ENCODE data around the gene SUMO1. TPM values are rescaled to one million over a fixed set of nuclear protein-coding genes. Genes with fewer than 3 reads are reported as not detected.

The SUMO1 gene
- total RNA-seq, 2 experiments from 2014 or later: 114 to 115 TPM

DNA sequence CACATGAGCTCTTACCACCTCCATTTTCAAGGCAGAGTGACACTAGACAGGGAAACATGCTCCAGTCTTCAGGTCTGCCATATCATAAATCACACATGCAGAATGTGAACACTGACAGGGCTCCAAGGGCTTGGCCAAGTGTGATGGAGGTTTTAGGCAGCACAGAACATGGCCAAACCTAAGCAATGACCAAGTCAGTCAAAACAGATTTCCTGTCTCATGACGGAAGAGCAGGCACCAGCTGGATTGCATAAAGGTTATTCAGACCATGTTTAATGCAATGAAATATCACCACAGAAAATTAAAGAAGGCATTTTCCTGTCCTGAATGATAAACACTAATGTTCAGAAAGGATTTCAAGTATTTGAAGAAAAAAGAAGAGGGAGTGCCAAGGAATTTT lies 72.5 kb downstream of the SUMO1 start:
- Mint-ChIP-seq H3K36me3 (ENCODE audit: low read depth) (no peaks in the 10 kb centered on the region), H3K9me3 (no peaks in the 10 kb centered on the region), H3K27me3 (peaks cover 12% of the 10 kb centered on the region), H3K4me1 (ENCODE audit: low read depth) (peaks cover 15% of the 10 kb centered on the region), H3K27ac (no peak overlapping the region), H3K4me3 (no peak overlapping the region)
- POLR2A ChIA-PET: no interaction called here
- TF ChIP-seq, protein P1, sequence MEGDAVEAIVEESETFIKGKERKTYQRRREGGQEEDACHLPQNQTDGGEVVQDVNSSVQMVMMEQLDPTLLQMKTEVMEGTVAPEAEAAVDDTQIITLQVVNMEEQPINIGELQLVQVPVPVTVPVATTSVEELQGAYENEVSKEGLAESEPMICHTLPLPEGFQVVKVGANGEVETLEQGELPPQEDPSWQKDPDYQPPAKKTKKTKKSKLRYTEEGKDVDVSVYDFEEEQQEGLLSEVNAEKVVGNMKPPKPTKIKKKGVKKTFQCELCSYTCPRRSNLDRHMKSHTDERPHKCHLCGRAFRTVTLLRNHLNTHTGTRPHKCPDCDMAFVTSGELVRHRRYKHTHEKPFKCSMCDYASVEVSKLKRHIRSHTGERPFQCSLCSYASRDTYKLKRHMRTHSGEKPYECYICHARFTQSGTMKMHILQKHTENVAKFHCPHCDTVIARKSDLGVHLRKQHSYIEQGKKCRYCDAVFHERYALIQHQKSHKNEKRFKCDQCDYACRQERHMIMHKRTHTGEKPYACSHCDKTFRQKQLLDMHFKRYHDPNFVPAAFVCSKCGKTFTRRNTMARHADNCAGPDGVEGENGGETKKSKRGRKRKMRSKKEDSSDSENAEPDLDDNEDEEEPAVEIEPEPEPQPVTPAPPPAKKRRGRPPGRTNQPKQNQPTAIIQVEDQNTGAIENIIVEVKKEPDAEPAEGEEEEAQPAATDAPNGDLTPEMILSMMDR (IDR thresholded peaks at IDR 0.05): no peak
- CTCF ChIA-PET: interaction anchor here (1.0 to 3.3 kb wide), 3 partner anchors 10 to 305 kb away, joined by 3 to 11 read pairs (median 3); no protein-coding TSS in a partner anchor
- intact Hi-C loops (cut with micrococcal nuclease): no loop called here
- ATAC-seq: no peak
- no peak for DNase-seq

DNA sequence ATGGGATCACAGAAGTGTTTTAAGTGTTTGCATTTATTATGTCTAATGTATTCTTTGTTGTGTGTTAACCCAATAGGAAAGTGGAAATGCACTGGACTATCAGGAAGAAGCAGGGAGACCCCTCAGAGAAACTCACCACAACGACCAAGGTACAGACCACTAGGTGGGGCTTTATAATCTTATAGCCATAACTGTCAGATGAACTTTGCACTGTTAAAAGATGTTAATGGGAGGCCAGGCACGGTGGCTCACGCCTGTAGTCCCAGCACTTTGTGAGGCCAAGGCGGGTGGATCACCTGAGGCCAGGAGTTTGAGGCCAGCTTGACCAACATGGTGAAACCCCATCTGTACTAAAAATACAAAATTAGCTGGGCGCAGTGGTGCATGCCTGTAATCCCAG lies 73.2 kb downstream of the SUMO1 start:
- Mint-ChIP-seq H3K36me3 (ENCODE audit: low read depth) (no peaks in the 10 kb centered on the region), H3K4me3 (no peak overlapping the region), H3K27ac (no peak overlapping the region), H3K9me3 (no peaks in the 10 kb centered on the region), H3K27me3 (peaks cover 6% of the 10 kb centered on the region), H3K4me1 (ENCODE audit: low read depth) (peaks cover 12% of the 10 kb centered on the region)
- intact Hi-C loops (cut with micrococcal nuclease): no loop called here
- DNase-seq (no peak), ATAC-seq (no peak)
- CTCF ChIA-PET: interaction anchor here (1.0 to 3.3 kb wide), 3 partner anchors 10 to 304 kb away, joined by 3 to 11 read pairs (median 3); no protein-coding TSS in a partner anchor
- POLR2A ChIA-PET: no interaction called here
- TF ChIP-seq, protein P1 (IDR thresholded peaks at IDR 0.05): no peak

DNA sequence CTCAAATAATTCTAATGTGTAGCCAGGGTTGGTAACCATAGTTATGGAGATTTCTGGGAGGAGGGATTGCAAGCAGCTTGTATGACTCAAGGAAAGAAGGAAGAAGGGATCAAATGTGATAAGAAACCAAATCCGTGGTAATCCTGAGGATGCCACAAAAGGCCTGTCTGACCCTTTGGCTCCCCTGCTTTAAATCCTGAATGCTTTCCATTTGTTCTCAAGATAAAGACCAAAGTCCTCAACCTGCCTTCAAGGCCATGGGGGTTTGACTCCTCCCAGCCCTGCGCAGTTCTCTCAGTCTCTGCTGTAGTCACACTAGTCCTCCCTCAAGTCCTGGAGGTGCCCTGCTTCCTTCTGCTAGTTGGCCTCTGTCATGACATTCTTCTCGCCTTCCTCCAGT lies 74.0 kb downstream of the SUMO1 start:
- Mint-ChIP-seq H3K4me3 (no peak overlapping the region), H3K4me1 (ENCODE audit: low read depth) (peaks cover 12% of the 10 kb centered on the region), H3K9me3 (no peaks in the 10 kb centered on the region), H3K27me3 (peaks cover 3% of the 10 kb centered on the region), H3K36me3 (ENCODE audit: low read depth) (no peaks in the 10 kb centered on the region), H3K27ac (no peak overlapping the region)
- intact Hi-C loops (cut with micrococcal nuclease): no loop called here
- ChIA-PET CTCF (interaction anchor here (3.3 kb wide), 1 partner anchor 14 kb away, joined by 11 read pairs; no protein-coding TSS in a partner anchor), POLR2A (interaction anchor here (0.8 kb wide), 1 partner anchor 9 kb away, joined by 3 read pairs; no protein-coding TSS in a partner anchor)
- ATAC-seq (no peak), DNase-seq (no peak)
- TF ChIP-seq, protein P1 (IDR thresholded peaks at IDR 0.05): no peak

DNA sequence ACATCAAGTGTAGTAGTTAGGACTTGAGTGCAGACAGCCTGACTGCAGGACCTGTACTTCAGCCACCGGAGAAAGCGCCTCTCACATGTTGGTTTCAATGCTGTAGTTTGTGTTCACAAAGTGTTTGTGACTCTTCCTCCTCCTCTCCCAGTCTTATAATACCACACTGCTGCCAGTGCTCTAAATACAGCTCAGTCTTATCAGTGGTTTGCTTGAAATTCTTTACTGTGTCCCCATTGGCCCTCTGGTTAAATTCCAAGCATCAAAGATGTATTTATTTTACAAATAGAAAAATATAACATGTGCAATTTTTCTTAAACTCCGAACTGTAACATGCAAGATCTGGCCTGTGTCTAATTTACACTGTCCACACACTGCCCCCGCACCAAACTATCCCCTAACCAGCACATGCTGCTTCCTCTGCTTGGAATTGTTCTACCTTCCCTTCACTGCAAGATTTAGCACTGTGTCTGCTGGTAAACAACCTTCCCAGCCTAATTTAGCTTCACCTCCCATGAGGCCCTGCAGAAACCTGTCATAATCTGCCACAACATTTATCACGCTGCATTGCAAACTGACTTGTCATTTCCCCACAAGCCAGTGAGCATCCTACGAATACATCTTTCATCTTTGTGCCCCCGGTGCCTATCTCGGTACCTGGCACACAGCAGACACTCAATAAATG lies 77.1 kb downstream of the SUMO1 start:
- Mint-ChIP-seq H3K4me3 (no peak overlapping the region), H3K27ac (no peak overlapping the region), H3K27me3 (peaks cover 4% of the 10 kb centered on the region), H3K36me3 (ENCODE audit: low read depth) (no peaks in the 10 kb centered on the region), H3K4me1 (ENCODE audit: low read depth) (peaks cover 3% of the 10 kb centered on the region), H3K9me3 (no peaks in the 10 kb centered on the region)
- TF ChIP-seq, protein P1 (IDR thresholded peaks at IDR 0.05): no peak
- CTCF ChIA-PET: interaction anchor here (1.4 kb wide), 1 partner anchor 17 kb away, joined by 4 read pairs; no protein-coding TSS in a partner anchor
- intact Hi-C loops (cut with micrococcal nuclease): no loop called here
- POLR2A ChIA-PET: no interaction called here
- DNase-seq (no peak), ATAC-seq (no peak)

DNA sequence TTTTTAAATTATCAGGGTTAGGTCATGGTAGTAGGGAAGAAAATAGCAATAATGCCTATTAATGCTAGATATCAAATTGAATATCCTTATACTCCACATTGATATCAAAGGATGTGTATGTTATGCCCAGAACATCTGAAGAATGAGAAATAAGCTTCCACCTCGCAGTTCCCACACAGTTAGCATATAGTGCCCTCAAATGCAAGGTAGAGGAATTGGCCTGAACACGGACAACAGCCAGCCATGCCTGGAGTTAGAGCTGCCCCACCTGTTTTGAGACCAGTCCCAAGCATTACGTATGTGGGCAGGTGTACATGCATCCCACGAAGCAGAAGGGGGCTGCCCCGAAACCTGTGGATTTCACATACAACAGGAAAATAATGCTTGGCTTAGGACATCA lies 79.6 kb downstream of the SUMO1 start:
- ChIA-PET POLR2A (no interaction called here), CTCF (no interaction called here)
- Mint-ChIP-seq H3K4me1 (ENCODE audit: low read depth) (peaks cover 3% of the 10 kb centered on the region), H3K27me3 (peaks cover 5% of the 10 kb centered on the region), H3K9me3 (no peaks in the 10 kb centered on the region), H3K27ac (no peak overlapping the region), H3K4me3 (no peak overlapping the region), H3K36me3 (ENCODE audit: low read depth) (no peaks in the 10 kb centered on the region)
- TF ChIP-seq, protein P1 (IDR thresholded peaks at IDR 0.05): no peak
- ATAC-seq (no peak), DNase-seq (no peak)
- intact Hi-C loops (cut with micrococcal nuclease): no loop called here
